Suppressor macrophage treated with lipopolysaccharide for 1 hour (primary cell): ENCODE measurements around the gene ACKR4.

Source experiments
- DNase-seq, 3 donors: peaks; one replicate each; pipeline ENCODE4 v3.0.0-alpha.2; 2020 to 2022

Gene ACKR4

DNA sequence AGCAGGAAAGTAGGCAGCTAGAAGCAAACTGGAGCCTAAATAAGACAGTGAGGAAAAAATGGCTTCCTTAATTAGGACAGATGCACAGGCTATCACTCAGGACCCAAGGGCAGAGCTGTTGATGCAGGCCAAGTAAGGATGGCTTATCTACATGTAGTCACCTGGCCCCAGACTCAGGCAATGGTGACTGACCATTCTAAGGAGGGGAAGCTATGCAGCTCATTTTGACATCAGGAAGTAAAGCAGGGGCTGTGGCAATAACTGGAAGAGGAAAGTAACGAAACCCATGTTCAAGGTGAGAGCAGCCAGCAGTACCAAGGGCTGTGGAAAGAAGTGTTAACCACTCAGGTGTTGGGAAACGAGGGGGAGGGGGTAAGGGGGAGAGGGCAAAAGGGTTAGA lies 46.3 kb downstream of the ACKR4 start:
- DNase-seq, result no peak

DNA sequence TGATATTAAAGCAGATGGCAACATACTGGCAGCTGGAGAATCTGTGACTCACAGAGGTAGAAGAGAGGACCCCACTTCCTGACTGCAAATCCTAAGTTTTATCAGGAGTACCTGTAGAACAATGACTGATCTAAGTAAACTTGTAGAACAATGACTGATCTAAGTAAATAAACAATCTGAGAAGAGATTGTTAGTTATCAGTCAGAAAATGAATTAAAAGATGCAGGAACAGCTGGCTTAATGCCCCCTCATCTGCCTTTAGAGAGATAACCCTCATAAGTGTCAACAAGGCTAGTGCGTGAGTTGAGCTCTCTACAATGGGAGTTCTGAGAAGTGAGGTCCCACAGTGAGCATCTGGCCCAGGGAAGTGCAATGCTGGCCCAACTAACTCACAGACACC lies 48.0 kb downstream of the ACKR4 start:
- DNase-seq, result no peak

DNA sequence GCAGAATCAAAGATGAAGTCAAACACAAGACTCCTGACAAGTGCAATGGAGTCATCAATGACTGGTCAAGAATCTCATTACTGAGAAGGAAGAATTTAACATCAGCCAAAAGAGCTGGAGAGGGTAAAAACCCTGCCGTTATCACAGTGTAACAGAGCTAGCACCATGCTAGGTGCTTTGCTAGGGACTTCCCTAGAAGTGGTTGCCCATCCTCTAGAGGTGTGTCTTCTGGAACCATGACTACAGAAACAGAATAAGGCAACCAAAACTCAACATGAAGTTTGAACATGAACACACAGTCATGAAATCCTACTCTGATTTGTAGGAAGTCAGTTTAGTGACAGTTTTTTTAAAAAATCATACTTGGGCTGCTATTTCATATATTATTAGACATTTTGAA lies 53.1 kb downstream of the ACKR4 start:
- no peak for DNase-seq
